Left hindlimb (tissue), 1 donor: Measurements from ENCODE around the gene DPP4.
A peak's percentile ranks its signal among the peaks of the same experiment; 100 is the strongest.

Experiments used
- DNase-seq: peaks from one replicate; pipeline ENCODE4 v3.0.0-alpha.2; 2018

The DPP4 gene

GRCh38 chr2:162073888-162074631, at the start of gene DPP4:
DPP4 (minus strand) TSS chr2:162074215; CDS start chr2:162073981, 234 bp downstream.
- peak; percentile 44 for DNase-seq

GRCh38 chr2:162118166-162119031, 44.4 kb upstream of the DPP4 start:
- no peak for DNase-seq

- no peak for DNase-seq
Measured at GRCh38 chr2:162116352-162116751, 42.3 kb upstream of the DPP4 start.

- no peak for DNase-seq
Measured at GRCh38 chr2:162115076-162115475, 41.1 kb upstream of the DPP4 start.

- no peak for DNase-seq
Measured at GRCh38 chr2:162114271-162114670, 40.3 kb upstream of the DPP4 start.

GRCh38 chr2:162113776-162114168, 39.8 kb upstream of the DPP4 start:
- DNase-seq, result no peak

GRCh38 chr2:162113088-162113775, 39.2 kb upstream of the DPP4 start:
- DNase-seq, result no peak

- DNase-seq, result no peak
Measured at GRCh38 chr2:162111958-162112850, 38.2 kb upstream of the DPP4 start.

GRCh38 chr2:162107361-162107901, 33.4 kb upstream of the DPP4 start:
- DNase-seq, result no peak

GRCh38 chr2:162106746-162107145, 32.7 kb upstream of the DPP4 start:
- no peak for DNase-seq

GRCh38 chr2:162106146-162106551, 32.1 kb upstream of the DPP4 start:
- no peak for DNase-seq

- DNase-seq, result no peak
Measured at GRCh38 chr2:162103443-162104009, 29.5 kb upstream of the DPP4 start.

- DNase-seq, result no peak
Measured at GRCh38 chr2:162100579-162100978, 26.6 kb upstream of the DPP4 start.

GRCh38 chr2:162099836-162100235, 25.8 kb upstream of the DPP4 start:
- DNase-seq, result no peak

- DNase-seq, result no peak
Measured at GRCh38 chr2:162092658-162093556, 18.9 kb upstream of the DPP4 start.

- no peak for DNase-seq
Measured at GRCh38 chr2:162092008-162092390, 18.0 kb upstream of the DPP4 start.

- DNase-seq, result no peak
Measured at GRCh38 chr2:162091325-162092007, 17.5 kb upstream of the DPP4 start.

GRCh38 chr2:162090109-162090508, 16.1 kb upstream of the DPP4 start:
- no peak for DNase-seq

- DNase-seq, result no peak
Measured at GRCh38 chr2:162086904-162087303, 12.9 kb upstream of the DPP4 start.
